Loucy (cell line): ENCODE data around the gene SRBD1.

ENCODE experiments used
- H2AFZ ChIP-seq: fragments of 200-600 bp; sonication (generic); 2 replicates; pipeline ENCODE4 v1.6.0; 2016; ENCODE audit warnings: antibody characterized with exemption, mild to moderate bottlenecking, low read length, moderate library complexity
- H3F3A ChIP-seq: fragments of 200-600 bp; 2 replicates; pipeline ENCODE4 v1.6.0; 2016; ENCODE audit warnings: antibody characterized with exemption, low read depth, mild to moderate bottlenecking
- H3K27me3 ChIP-seq: fragments of 200-600 bp; sonication (generic); 2 replicates; pipeline ENCODE4 v1.6.1; 2014; ENCODE audit warnings: low read length, mild to moderate bottlenecking; ENCODE audit not compliant: insufficient read depth, poor library complexity, severe bottlenecking
- H3K36me3 ChIP-seq: fragments of 200-600 bp; sonication (generic); 2 replicates; pipeline ENCODE4 v1.6.1; 2016; ENCODE audit warnings: low read length; ENCODE audit not compliant: insufficient read depth
- H3K4me1 ChIP-seq: fragments of 200-600 bp; sonication (generic); 2 replicates; pipeline ENCODE4 v1.5.1; 2014; ENCODE audit warnings: low read length, mild to moderate bottlenecking; ENCODE audit not compliant: insufficient read depth, poor library complexity, severe bottlenecking
- H3K4me2 ChIP-seq: fragments of 200-600 bp; sonication (generic); 2 replicates; pipeline ENCODE4 v1.6.0; 2014; ENCODE audit warnings: antibody characterized with exemption, low read length, low read depth, mild to moderate bottlenecking; ENCODE audit not compliant: poor library complexity, severe bottlenecking
- H3K4me3 ChIP-seq: fragments of 200-600 bp; sonication (generic); 2 replicates; pipeline ENCODE4 v1.5.1; 2014; ENCODE audit warnings: low read length, mild to moderate bottlenecking, mixed read lengths; ENCODE audit not compliant: poor library complexity, severe bottlenecking
- H3K79me2 ChIP-seq: fragments of 200-600 bp; sonication (generic); 2 replicates; pipeline ENCODE4 v1.6.1; 2014; ENCODE audit warnings: low read length; ENCODE audit not compliant: insufficient read depth
- H3K9ac ChIP-seq: fragments of 200-600 bp; sonication (generic); 2 replicates; pipeline ENCODE4 v1.6.0; 2014; ENCODE audit warnings: mild to moderate bottlenecking, low read depth, low read length, moderate library complexity; ENCODE audit not compliant: poor library complexity, severe bottlenecking
- H3K9me2 ChIP-seq: fragments of 200-600 bp; sonication (generic); replicated peaks from 2 replicates; pipeline ENCODE4 v1.6.1; 2016; ENCODE audit warnings: low read depth, low read length, mixed read lengths
- H3K9me3 ChIP-seq: fragments of 200-600 bp; sonication (generic); 2 replicates; pipeline ENCODE4 v1.6.1; 2014; ENCODE audit warnings: mild to moderate bottlenecking, antibody characterized with exemption, low read length, low read depth; ENCODE audit not compliant: insufficient read depth
- H4K20me1 ChIP-seq: fragments of 200-600 bp; sonication (generic); 2 replicates; pipeline ENCODE4 v1.6.0; 2014; ENCODE audit warnings: antibody characterized with exemption, low read length, mild to moderate bottlenecking; ENCODE audit not compliant: insufficient read depth, poor library complexity, severe bottlenecking
- EZH2phosphoT487 ChIP-seq: fragments of 200-600 bp; IDR thresholded peaks from 2 replicates; pipeline ENCODE4 v1.6.1; 2018; ENCODE audit warnings: antibody characterized with exemption, mild to moderate bottlenecking, moderate library complexity, borderline replicate concordance
- TF ChIP-seq, protein P1 (sequence below): fragments of 200-600 bp; sonication (generic); conservative IDR thresholded peaks from 2 replicates; pipeline ENCODE4 v1.5.1; 2014; ENCODE audit warnings: mild to moderate bottlenecking, antibody characterized with exemption, low read length

Gene SRBD1

GRCh38 chr2:45652090-45653031 lies 41.3 kb upstream of the SRBD1 start:
- H3K4me3 ChIP-seq = peak overlapping the region; percentile 95
- H3K4me1 ChIP-seq = peaks cover 61% of the 10 kb centered on the region
- peak overlapping the region; percentile 80 for H2AFZ ChIP-seq
- no peaks in the 10 kb centered on the region for H3K9me2 ChIP-seq
- H3K27me3 ChIP-seq = no peaks in the 10 kb centered on the region
- no peaks in the 10 kb centered on the region for H3K36me3 ChIP-seq
- H3K79me2 ChIP-seq = peaks cover 64% of the 10 kb centered on the region
- no peak for TF ChIP-seq EZH2phosphoT487
- TF ChIP-seq, protein P1, sequence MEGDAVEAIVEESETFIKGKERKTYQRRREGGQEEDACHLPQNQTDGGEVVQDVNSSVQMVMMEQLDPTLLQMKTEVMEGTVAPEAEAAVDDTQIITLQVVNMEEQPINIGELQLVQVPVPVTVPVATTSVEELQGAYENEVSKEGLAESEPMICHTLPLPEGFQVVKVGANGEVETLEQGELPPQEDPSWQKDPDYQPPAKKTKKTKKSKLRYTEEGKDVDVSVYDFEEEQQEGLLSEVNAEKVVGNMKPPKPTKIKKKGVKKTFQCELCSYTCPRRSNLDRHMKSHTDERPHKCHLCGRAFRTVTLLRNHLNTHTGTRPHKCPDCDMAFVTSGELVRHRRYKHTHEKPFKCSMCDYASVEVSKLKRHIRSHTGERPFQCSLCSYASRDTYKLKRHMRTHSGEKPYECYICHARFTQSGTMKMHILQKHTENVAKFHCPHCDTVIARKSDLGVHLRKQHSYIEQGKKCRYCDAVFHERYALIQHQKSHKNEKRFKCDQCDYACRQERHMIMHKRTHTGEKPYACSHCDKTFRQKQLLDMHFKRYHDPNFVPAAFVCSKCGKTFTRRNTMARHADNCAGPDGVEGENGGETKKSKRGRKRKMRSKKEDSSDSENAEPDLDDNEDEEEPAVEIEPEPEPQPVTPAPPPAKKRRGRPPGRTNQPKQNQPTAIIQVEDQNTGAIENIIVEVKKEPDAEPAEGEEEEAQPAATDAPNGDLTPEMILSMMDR = no peak
- H3K9me3 ChIP-seq = no peaks in the 10 kb centered on the region
- peak overlapping the region; percentile 87 for H3K9ac ChIP-seq
- H4K20me1 ChIP-seq = peaks cover 13% of the 10 kb centered on the region
- no peaks in the 10 kb centered on the region for H3F3A ChIP-seq
- peak overlapping the region; percentile 84 for H3K4me2 ChIP-seq

DNA sequence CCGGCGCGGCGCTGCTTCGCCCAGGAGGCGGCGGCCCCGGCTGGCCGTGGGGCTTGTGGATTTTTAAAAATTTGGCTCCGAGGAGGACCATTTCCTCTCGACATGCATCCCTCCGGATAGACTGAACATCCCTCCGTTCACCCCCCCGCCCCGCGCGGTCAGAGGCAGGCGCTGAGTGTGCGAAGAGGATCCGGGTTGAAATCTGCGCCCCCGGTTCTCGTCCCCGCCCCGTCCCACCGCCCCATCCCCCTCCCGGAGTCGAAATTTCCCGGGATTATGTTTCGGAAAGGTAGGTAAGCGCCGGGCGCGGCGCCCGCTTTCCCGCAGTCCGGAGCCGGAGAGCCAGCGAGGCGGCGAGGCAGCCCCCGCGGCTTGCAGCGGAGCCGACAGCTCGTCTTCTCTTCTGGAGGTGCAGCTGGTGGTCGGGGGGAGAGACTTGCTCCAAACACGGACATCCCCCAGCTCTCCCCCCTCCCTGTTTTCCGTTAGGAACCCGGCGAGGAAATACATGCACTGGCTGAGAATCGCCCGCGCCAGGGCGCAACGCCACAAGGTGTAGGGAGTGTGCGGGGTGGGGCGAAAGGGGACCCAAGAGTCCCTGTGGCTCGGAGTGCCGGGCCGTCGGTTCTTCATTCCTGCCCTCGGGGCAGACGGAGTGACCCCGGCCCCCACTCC lies 40.5 kb upstream of the SRBD1 start, which contains the start of gene PRKCE:
TSS of gene PRKCE (plus strand) at position 261 of the 675 bp plus-strand sequence.
- H4K20me1 ChIP-seq = peaks cover 13% of the 10 kb centered on the region
- H3K9me3 ChIP-seq = no peaks in the 10 kb centered on the region
- H3K9ac ChIP-seq = peak within 1 kb of the TSS; percentile 87
- peak within 1 kb of the TSS; percentile 95 for H3K4me3 ChIP-seq
- H3K27me3 ChIP-seq = no peaks in the 10 kb centered on the region
- H3K36me3 ChIP-seq = no peaks in the 10 kb centered on the region
- TF ChIP-seq EZH2phosphoT487 = no peak
- TF ChIP-seq, protein P1 = no peak
- H3K4me2 ChIP-seq = peak within 1 kb of the TSS; percentile 90
- H3K4me1 ChIP-seq = peaks cover 54% of the 10 kb centered on the region
- peak within 1 kb of the TSS; percentile 80 for H2AFZ ChIP-seq
- no peaks in the 10 kb centered on the region for H3K9me2 ChIP-seq
- peaks cover 56% of the 10 kb centered on the region for H3K79me2 ChIP-seq
- H3F3A ChIP-seq = no peaks in the 10 kb centered on the region

GRCh38 chr2:45650851-45651414 lies 39.9 kb upstream of the SRBD1 start:
- H3K4me1 ChIP-seq = peaks cover 50% of the 10 kb centered on the region
- TF ChIP-seq, protein P1 = peak; percentile 45
- TF ChIP-seq EZH2phosphoT487 = no peak
- H3K9me2 ChIP-seq = no peaks in the 10 kb centered on the region
- peak overlapping the region; percentile 95 for H3K4me3 ChIP-seq
- H3K27me3 ChIP-seq = no peaks in the 10 kb centered on the region
- H3K4me2 ChIP-seq = peak overlapping the region; percentile 90
- H4K20me1 ChIP-seq = peaks cover 13% of the 10 kb centered on the region
- no peaks in the 10 kb centered on the region for H3K36me3 ChIP-seq
- H2AFZ ChIP-seq = peak overlapping the region; percentile 80
- peaks cover 52% of the 10 kb centered on the region for H3K79me2 ChIP-seq
- H3K9me3 ChIP-seq = no peaks in the 10 kb centered on the region
- H3F3A ChIP-seq = no peaks in the 10 kb centered on the region
- peak overlapping the region; percentile 87 for H3K9ac ChIP-seq
